Measurements from ENCODE around the gene HOMER2.

HOMER2 gene

GRCh38 chr15:82803793-82804574, 148.5 kb downstream of the HOMER2 start:
- DNase-seq (ENCODE audit: low spot score) = no peak

- DNase-seq (ENCODE audit: low spot score) = no peak
These were observed 150.0 kb downstream of the HOMER2 start for GRCh38 chr15:82802497-82802896.

GRCh38 chr15:82799183-82799841, 153.2 kb downstream of the HOMER2 start:
- DNase-seq (ENCODE audit: low spot score) = no peak
